Gastroesophageal sphincter (tissue), 3 donors: ENCODE results near the gene RFNG.

Experiments
- EP300 ChIP-seq: sonication (generic); formaldehyde crosslinking; IDR thresholded peaks from one replicate; pipeline ENCODE4 v1.6.1; 2017; ENCODE audit warnings: antibody characterized with exemption, mild to moderate bottlenecking
- POLR2A ChIP-seq, 2 donors: fragments of 450-650 bp; IDR thresholded peaks; one replicate each; pipeline ENCODE4 v1.6.1; 2017; ENCODE audit warnings: antibody characterized with exemption in 2 of 2, mild to moderate bottlenecking in 2 of 2, moderate library complexity in 1 of 2
- TF ChIP-seq, protein P1 (sequence below), 4 experiments: fragments of 200-600 bp in 2 of 4; fragments of 450-650 bp in 2 of 4; sonication (generic) in 1 of 4; IDR thresholded peaks; one replicate each; pipeline ENCODE4 v1.5.1; 2017 to 2019; ENCODE audit warnings: antibody characterized with exemption in 4 of 4, mild to moderate bottlenecking in 2 of 4, moderate library complexity in 2 of 4

GRCh38 chr17:82018152-82018988 is 33.2 kb downstream of the RFNG start:
- TF ChIP-seq EP300 = no peak
- TF ChIP-seq POLR2A (IDR thresholded peaks at IDR 0.05) = no peak
- TF ChIP-seq, protein P1, sequence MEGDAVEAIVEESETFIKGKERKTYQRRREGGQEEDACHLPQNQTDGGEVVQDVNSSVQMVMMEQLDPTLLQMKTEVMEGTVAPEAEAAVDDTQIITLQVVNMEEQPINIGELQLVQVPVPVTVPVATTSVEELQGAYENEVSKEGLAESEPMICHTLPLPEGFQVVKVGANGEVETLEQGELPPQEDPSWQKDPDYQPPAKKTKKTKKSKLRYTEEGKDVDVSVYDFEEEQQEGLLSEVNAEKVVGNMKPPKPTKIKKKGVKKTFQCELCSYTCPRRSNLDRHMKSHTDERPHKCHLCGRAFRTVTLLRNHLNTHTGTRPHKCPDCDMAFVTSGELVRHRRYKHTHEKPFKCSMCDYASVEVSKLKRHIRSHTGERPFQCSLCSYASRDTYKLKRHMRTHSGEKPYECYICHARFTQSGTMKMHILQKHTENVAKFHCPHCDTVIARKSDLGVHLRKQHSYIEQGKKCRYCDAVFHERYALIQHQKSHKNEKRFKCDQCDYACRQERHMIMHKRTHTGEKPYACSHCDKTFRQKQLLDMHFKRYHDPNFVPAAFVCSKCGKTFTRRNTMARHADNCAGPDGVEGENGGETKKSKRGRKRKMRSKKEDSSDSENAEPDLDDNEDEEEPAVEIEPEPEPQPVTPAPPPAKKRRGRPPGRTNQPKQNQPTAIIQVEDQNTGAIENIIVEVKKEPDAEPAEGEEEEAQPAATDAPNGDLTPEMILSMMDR (IDR thresholded peaks at IDR 0.05) = no peak
